GM19238 (cell line): ENCODE measurements around the gene CLEC4F.
A peak's percentile ranks its signal among the peaks of the same experiment; 100 is the strongest.

ENCODE experiments used
- DNase-seq: peaks from one replicate; pipeline ENCODE4 v3.0.0; 2011; ENCODE audit warnings: low spot score; ENCODE audit not compliant: insufficient read length

CLEC4F gene, protein sequence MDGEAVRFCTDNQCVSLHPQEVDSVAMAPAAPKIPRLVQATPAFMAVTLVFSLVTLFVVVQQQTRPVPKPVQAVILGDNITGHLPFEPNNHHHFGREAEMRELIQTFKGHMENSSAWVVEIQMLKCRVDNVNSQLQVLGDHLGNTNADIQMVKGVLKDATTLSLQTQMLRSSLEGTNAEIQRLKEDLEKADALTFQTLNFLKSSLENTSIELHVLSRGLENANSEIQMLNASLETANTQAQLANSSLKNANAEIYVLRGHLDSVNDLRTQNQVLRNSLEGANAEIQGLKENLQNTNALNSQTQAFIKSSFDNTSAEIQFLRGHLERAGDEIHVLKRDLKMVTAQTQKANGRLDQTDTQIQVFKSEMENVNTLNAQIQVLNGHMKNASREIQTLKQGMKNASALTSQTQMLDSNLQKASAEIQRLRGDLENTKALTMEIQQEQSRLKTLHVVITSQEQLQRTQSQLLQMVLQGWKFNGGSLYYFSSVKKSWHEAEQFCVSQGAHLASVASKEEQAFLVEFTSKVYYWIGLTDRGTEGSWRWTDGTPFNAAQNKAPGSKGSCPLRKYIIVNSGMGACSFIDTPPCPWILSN

DNA sequence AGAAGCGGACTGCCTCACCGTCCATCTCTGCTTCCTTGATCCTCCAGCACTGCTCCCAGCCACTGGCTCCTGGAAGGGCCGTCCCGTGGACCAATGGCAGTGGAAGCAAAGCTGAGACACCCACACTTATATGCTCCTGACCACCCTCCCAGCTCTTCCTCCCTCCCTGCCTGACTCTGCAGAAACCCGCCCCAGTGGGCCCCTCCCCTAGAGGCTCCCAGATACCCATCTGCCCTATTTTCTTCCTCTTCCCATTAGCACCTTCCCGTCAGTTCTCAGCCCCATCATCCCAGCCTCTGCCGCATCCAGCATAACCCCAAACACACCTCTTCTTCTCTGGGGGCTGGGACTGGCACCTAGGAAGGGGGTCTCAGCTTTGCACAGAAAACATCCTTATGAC lies at the start of gene CLEC4F:
Gene CLEC4F (minus strand): TSS at position 101 of the 400 bp plus-strand sequence. CDS start 76 bp downstream, at position 25.
- DNase-seq, result no peak

DNA sequence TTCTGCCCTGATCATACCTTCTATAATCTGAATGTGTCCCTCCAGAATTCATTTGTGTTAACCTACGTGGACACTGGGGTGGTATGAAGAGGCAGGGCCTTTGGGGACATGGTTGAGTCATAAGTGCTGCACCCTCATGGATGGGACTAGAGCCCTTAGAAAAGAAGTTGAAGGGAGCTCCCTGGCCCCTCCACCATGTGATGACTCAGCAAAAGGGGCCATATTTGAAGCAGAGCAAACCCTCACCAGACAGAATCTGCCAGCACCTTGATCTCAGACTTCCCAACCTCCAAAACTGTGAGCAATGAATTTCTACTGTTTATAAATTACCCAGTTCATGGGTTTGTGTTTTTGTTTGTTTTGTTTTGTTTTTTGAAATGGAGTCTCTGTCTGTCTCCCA lies 48.6 kb upstream of the CLEC4F start:
- no peak for DNase-seq

DNA sequence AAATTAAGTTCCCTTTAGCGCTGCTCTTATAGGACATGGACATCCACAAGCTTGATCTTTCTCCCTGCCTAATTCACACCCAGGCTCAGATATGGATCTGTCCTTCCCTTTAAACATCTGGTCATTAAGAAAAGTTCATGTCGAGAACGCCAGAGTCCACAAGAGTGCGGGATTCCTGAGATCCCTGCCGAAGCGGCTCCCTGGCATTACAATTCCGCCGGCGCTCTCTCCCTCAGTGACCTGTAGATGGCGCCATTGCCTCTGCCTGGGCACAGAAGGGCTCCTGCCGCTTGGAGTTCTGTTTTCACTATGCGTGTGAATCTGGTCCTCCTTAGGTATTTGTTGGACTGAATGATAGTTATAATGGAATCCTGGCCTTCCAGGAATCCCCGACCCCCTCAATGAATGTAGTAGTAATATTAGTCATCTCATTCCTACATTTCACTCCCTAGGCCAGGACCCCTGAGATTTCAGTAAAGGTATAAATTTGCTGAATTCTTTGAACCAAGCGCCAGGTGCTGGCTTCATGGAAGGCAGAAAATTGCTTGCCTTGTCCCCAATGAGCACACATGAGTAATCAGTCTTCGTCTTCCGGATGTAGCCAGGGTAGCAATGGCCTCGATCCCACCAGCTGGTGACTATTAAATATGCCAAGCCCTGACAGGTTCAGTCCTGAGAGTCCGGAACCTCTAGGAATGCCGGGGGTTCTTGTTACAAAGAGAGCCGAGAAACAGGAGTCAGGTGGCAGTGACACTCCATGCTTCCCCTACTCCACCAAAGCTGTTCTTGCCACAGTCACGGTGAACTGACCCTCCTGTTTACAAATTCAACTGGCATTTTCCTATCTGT lies 41.6 kb upstream of the CLEC4F start:
- peak; percentile 37 for DNase-seq

DNA sequence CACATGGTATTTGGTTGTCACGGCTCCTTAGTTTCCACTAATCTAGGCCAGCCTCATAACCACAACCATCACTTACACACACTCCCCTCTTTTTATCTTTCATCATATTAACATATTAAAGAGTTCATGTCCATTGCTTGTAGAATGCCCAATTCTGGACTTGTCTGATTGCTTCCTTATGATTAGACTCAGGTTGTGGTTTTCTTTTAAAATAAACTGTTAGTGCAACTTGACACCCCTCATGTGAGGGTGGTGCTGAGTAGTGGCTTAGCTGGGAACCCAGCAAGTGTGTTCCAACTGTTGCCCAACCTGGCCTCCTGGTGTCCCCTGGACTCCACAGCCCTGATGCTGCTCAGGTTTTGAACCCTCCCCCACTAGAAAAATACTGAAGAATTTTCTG lies 35.3 kb upstream of the CLEC4F start:
- DNase-seq, result no peak

DNA sequence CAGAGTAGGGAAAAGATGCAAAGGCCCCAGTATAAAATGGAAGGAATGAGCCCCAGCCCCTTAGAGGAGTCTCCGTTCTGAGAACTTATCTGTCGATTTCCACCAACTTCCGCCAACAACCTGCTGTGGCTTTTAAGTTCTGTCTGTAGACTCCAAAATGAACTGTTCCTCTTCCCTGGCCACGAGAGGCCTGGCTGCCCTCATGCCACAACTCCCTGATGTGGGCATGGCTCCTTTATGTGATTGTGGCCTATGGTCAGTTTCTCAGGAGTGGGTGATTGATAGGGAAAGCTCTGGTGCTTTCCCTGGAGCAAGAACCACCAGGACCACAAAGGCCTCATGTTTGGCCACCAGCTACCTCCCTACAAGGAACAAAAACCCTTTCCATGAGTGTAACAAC lies 34.0 kb upstream of the CLEC4F start:
- no peak for DNase-seq

DNA sequence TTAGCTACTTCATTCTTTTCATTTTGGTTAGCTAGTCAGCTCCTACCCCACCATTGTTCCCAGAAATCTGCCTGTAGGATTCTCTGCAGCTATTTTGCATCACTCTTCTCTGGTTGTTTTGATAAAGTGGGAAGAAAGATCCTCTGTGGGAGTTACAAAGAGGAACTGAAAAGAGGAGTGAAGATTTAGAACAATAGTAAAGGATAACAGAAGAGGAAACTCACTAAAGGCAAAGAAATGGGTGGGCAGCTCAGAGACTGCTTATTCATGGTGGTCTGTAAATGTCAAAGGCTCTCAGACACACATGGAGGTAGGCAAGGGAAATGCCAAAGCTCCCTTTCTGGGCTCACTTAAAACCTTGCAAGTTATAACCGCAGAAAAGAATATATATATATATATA lies 32.4 kb upstream of the CLEC4F start:
- no peak for DNase-seq

DNA sequence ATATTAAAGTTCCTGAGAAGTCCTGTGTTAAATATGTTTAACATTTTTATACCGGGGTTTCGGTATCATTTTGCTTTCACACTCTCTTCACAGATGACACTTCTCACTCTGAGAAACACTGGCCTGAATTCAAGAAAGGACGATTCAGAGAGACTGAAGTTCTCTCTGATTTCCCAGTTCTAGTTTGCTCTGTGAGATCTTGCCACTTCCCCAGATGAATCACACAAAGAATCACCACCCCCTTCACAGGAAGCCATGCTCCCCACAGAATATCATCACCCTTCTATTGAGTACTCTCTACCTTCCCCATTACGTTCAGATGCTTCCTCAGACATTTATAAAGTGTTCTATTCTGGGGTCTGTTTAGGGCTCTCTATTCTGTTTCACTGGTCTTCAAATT lies 31.3 kb upstream of the CLEC4F start:
- peak; percentile 19 for DNase-seq

DNA sequence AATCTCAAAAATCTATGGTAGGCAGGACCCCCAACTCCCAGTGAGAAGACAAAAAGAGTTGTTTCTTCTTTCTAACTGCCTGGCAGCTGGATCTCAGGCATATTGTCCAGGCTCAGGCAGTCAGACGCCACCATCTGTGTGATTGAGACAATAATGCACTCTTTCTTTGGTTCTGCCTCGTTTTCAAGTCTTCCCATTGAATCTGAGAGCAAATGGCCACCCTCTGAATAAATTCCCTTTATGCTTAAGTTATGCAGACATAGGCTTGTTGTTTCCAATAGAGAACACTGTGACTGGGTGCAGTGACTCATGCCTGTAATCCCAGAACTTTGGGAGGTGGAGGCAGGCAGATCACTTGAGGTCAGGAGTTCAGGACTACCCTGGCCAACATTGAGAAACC lies 30.5 kb upstream of the CLEC4F start:
- DNase-seq, result no peak

DNA sequence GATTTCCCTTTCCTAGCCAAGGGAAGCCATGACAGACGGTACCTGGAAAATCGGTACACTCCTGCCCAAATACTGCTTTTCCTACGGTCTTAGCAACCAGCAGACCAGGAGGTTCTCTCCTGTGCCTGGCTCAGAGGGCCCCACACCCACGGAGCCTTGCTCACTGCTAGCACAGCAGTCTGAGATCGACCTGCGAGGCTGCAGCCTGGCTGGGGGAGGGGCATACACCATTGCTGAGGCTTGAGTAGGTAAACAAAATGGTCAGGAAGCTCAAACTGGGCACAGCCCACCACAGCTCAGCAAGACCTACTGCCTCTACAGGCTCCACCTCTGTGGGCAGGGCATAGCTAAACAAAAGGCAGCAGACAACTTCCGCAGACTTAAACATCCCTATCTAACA lies 22.0 kb upstream of the CLEC4F start:
- DNase-seq, result no peak

DNA sequence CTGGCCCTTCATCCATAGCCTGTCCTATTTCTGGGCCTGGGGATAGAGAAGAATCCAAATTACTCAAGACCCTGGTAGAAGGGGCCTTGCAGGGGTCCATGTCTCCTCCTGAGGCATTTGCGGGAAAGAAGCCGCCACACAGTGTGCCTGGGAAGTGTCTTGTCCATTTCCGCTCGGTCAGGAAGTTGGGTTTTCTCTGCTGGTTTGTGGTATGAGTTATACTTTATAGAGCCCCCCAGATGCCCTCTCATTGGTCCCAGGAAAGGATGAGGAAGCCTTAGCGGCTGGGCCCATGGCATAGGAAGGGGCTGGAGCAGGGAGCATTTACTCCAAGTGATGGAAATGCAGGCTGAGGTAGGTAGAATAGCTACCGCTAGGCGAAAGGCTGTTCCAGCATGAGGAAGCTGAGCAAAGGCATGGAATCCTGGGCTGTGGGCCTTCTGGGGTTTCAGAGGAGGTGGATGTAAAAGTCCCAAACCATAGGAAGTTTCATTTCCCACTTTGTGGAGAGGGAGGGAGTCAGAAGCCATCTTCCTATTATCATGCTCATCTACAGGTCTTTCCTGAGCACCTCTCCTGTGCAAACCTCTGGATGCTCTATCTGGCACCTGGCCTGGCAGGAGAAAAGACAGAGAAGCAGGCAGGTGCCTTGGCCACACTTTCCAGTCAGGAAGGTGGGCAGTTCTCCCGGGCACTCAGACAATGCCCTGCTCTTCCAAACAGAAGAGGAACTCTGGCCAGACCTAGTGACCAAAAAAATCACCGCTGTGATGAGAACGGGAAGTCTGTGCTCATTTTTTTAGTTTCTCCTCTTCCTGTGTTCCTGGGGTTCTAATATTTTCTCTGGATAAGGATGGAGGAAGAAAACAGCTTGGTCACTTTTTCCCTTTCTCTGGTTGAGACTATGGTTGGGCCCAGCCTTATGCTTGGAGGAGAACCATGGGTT lies 17.9 kb upstream of the CLEC4F start:
- DNase-seq, result no peak

DNA sequence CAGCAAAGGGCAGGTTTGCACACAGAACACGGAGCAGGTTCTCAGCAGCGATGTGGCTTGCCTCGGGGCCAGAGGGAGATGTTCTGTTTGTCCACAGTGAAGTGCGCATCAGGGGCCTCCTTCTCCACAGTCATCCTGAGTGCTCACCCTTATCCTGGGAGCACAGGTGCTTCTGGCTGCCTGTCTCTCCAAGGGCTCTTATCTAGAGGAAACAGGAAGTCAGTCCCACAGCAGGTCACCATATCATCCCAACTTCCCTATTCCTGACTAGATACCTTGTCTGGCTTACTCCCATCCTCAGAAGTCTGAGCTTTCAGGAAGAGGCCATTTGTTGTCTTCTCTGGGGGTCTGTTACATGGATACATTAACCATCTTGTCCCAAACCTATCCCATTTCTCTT lies 15.2 kb upstream of the CLEC4F start, which contains the start of gene CD207:
Gene CD207 (minus strand): TSS at position 174 of the 400 bp plus-strand sequence. CDS start 40 bp downstream, at position 134.
- no peak for DNase-seq

DNA sequence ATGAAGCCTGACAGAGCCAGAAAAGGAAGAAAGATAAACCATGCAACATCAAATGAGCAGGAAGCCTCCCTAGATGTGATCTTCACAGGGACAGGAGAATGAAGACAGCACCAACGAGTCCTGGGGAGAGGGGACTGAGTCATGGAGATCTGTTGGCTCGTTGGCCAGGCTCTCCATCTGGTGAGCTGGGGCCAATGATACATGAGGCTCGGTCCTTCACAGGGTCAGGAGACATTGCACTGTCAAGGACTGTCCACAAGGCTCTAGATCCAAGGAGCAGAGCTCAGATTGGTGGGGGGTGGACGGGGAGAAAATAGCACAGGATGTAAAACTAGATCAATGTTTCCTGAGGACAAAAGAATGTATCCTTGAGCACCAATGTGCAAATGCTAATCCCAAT lies 14.5 kb upstream of the CLEC4F start:
- DNase-seq, result no peak

DNA sequence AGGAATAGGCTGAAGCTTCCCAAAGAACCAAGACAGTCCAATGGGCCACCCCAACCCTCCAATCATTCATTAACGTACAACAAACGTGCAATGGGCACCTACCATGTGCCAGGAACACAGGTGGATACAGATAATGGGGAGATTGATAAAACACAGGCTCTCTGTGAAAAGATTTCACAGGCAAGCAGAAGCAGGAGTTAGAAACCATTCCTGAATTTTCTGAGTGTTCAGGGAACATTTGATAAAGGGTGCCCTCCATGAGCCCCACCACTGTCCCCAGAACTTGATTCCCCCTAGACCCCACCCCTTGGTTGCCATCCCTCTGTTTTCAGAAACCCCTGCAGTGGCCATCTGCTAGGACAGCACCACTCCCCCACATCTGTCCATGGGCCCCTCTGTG lies 13.7 kb upstream of the CLEC4F start:
- no peak for DNase-seq

DNA sequence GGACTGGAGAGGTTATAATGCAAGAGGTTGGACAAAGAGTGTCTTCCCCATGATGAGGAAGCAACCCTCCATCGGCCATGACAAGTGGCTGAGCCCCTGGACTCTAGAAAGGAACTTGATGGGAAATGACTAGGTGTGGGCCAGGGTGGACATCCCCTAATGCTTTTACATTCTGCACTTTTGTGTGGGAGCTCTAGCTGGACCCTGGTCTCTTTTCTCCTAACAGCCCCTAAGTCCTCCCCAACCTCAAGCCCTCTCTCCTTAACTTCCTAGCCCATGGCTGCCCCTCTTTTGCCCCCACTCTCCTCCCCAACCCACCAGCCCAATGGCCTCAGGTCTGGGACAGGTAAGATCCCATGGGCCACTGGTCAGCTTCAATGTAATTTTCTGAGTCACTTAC lies 12.8 kb upstream of the CLEC4F start:
- no peak for DNase-seq

DNA sequence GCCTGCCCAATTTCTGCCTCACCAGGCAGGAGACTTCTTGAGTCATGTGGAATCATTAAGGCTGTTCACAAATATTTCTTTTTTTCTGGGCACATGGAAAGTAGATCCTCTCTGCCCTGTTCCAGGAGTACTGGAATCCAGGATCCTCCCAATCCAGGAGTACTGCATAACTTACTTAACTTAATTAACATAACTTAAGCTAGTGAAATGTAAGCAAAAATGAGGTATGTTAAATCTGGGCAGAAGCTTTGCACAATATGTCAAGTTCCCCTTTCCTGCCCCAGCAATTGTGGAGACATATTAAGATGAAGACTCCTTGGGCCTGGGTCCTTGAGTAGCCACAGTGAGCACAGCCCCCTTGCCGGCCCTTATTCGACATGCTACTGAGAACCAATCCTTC lies 12.0 kb upstream of the CLEC4F start:
- DNase-seq, result no peak

DNA sequence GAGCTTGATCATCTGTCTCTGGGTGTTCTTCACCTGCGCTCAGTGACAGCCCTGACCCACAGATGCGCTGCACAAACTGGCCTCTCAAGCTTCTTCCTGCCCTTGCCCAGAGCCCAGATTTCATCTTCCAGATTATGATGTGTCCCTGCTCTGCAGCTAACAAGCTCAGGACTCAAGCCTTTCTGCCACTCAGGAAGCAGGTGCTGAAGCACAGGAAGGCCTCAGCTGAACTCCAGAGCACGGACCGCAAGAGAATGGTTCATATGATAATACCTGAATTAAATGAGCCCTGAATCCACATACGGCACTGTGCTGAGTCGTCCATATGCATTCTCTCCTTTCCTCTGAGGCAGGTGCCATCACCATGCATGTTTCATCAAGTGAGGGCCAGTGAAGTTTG lies 11.5 kb upstream of the CLEC4F start:
- no peak for DNase-seq

DNA sequence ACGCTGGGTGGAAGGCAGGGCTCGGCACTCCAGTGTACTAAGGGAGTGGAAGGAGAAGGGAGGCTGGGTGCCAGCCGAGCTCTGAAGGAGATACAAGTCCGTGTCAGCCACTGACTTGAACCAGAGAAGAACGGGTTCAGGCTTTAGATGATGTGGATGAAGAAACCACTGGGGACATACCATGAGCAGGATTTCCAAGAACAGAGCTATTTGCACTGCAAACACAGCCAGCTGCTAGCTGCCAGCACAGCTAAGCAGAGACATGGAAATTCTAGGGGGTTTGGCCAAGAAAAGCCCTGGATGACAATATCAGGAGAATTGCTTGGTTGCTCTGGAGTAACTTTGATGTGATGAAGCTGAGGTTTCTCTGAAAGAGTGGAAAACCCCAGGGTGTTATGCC lies 10.0 kb upstream of the CLEC4F start:
- no peak for DNase-seq

DNA sequence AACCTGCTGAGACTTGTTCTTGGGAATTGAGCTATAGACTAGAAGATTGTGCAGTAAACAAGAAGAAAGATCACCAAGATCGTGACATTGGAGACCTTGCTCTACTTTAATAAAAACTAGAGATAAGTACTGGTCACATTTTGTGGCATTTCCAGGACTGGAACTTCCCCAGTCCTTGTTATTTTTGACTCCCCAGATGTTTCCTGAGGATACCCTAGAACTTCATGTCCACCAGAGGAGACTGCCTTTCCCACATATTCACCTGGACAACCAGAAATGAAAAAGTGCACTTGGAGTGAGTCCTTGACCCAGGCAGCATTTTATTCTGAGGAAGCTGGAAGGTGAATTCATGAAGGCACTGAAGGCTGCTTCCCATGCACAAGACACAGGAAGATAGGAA lies 9.5 kb upstream of the CLEC4F start:
- no peak for DNase-seq

DNA sequence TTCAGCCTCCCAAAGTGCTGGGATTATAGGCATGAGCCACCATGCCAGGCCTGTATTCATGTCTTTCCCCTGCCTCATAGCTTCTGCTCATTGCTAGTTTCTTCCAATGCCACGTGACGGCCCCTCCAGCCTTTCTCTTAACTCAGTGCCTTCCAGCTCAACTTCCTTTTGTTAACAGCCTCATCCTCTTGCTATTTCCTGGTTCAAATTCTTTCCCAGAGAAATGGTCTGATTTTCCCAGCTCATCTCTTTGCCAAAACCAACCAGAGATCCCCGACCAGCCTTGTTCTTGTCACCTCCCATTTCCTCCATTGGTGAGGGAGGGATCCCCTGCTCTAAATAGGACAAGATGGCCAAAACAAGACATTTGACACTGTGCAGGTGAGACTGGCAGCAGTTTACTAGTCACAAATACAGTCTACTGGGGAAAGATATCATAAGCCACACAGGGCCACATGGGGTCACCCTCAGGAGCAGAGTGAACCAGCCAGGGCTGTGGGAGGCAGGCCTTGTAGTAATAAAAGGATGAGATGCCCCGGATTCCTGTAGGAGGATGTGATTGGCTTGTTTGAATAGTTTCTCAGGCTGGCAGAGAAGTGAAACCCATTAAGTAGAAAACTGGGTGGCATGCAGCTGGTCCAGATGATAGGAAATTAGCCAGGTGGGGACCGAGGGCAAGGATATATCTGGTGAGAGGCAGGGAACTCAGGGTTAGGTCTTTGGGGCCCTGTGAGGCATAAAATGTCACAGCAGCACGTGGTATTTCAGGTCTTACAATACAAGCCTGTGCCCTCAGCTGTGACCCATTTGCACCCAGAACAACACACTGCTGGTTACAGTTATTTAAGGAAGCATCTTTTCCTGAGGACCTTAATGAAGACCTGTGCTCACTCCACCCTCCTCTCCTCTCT lies 8.8 kb upstream of the CLEC4F start:
- no peak for DNase-seq

DNA sequence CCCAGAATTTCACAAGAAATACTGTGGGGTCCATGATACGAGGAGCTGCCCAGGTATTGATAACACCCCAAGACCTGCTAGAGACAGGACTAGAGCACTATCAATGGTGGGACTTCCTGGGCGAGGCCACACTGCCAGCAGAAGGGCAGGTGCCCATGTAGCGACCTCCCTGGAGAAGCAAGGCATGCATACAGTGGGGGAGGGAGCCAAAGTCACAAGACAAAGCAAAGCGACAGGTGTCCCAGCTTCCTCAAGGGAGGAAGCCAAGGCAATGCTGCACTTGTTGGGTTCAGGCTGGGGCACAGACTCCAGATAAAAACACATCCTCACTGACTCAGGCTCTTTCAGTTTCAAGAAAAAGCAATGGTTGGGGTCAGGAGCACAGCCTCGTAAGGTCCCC lies 7.7 kb upstream of the CLEC4F start:
- no peak for DNase-seq
